NCI-H345 (cell line): Measurements from ENCODE around the gene KCTD1.

Experiments used
- DNase-seq: peaks from one replicate; lab custom pipeline; 2025; lab: John Stamatoyannopoulos, UW

KCTD1 gene

DNA sequence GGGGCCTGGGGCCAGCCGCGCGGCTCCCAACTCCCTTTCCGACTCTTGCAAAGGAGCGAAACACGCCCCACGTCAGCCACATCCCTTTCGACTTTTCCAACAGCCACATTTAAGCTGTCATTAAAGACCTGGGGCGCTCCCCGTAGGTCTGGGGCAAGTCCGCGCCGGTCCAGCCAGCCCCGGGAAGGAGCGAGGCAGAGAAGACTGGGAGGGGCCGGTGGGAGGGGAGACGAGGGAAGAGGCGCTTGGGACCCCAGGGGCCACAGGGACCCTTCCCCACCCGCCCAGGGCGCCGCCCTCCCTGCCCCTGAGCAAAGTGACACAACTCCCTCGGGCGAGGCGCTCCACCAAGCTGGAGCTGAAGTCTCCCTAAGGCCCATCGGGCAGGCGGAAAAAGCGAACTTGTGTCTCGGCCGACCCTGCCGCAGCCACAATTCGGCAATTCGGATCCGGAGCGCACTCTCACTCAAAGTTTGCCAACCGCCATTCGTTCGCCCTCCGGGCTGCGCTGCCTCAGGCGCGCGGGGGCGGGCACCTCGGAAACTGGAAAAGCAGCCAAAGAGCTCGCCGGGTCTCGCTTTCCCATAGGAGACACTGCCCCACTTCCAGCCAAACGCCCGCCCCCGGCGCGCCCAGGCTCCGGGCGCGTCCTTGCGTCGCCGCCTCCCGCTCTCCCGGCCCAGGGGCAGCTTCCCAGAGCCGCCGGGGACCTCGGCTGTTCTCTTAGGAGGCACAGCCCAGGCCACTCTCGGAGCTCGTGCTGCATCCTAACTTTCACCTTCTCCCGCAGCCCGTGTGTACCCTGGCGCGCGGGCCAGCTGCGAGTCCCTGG lies 1.1 kb upstream of the KCTD1 start:
- DNase-seq = peak; percentile 72

DNA sequence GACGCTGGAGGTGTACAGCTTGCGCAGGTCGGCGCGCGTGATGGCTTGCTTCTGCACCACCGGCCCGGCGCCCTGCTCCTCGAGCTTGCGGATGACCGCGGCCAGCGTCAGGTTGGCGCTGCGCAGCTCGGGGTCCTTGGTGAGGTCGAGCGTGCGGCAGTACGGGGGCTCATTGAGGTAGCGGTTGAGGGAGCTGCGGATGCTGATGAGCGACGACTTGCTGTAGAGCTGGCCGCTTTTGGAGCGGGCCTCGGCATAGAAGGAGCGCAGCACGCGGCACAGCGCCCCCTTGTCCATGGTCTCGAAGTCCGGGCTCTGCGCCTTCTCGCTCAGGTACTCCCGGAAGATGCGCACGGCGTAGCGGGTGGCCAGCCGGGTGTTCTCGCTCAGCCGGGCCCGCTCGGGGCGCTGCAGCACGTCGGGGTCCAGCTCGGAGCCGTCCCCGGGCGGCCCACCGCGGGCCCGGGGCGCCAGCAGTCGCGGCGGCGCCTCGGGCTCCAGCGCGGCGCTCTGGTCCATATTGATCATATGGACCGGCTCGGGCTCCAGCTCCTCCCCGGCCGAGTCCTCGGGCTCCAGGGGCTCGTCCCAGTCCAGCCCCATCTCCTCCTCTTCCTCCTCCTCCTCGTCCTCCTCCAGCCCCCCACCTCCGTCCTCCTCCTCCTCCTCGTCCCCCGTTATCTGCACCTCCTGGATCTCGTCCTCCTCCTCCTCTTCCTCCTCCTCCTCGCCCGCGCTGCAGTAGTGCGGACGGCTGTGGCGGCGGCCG lies 523 bp downstream of the KCTD1 start:
- DNase-seq = no peak

DNA sequence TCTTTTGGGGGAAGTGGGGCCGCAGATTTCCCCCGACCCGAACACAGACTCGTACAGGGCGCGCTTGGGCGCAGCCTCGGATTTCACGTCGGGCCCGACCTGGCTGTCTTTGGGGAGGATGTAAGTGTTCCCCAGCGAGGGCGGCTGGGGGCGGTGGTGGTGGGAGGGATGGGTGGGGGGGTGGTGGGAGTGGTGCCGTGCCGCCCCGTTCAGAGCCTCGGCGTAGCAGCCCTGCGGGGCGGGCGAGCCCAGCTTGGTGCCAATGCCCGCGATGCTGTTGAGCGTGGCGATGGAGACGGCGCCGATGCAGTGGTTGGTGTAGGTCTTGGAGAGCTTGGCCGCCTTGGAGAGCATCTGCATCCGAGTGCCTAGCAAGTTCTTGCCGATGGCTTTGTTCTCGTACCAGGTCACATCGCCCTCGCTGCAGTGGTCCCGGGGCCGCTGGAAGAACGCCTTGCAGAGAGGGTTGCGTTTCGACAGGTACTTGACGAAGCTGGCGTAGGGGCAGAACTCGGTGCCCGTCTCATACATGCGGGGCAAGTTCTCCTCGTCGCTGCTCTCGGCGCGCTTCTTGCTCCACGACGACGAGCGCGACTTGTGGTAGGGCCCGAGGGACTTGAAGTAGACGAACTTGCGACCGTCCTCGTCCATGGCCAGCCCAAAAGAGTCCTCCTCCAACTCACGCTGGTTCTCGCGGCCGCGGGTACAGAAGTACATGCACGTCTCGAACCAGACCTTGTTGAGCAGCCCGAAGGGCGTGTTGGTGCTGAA lies 1.3 kb downstream of the KCTD1 start:
- DNase-seq = no peak

DNA sequence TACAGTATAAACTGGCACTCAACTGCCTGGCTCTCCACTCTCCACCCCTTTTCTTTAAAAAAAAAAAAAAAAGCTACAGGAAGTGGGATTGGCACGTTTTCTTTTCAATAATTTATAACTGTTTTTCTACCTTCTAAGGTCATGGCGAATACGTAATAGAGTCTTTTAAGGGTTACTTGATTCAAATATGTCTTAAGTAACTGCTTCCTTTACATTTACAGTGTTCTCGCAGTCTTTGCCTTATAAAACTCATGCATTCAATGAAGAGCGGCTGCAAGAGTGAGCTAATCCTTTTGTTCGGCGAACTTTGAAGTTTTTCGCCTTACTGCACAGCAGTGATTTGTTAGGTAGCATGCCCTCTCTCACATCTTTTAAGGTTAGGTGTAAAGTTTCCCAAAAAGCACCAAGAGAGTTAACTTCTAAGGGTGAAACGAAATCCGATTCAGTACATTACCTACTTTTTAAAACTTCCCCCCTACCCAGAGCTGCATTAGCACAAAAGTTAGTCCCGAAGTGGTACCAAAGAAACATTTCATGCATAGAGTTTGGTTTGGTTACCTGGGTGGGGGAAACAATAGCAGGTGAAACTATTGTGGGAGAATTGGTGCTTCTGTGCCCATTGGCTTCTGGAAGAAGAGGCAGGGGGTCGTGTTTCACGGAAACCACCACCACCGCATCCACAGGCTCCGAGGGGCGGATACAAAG lies 2.0 kb downstream of the KCTD1 start:
- no peak for DNase-seq

DNA sequence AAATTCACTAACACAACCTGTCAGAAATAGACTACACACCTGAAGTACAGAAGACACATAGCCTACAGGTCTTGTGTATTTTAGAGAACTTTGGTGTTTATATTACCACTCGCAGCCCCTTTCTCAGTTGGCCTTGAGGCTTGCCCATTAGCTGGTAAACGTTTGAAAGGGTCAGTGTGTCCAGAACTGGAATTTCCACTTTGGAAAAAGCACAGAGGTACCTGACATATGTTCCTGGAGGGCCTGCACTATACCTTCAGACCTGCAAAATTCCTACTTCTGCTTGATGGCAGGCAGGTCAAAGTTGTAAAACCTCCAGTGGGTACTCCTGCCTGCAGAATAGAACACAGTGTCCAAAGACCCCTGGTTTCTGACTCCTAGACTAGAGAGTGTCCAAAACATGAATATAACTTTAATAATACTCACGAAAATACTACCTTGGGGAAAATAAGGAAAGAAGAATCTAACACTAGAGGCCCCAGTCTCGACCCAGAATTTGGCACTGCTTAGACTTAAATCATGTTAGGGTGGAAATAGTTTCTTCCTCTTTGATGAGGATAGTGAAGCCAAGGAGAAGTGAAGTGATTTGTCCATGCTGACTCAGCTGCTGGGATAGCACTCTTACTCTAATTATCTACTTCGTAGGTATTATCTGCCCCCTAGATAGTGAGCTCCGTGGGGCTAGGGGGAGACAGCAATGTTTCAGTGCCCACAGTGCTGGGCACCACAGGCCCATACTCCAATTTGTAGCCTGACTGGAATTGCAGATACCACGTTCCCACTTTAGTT lies 2.8 kb downstream of the KCTD1 start:
- DNase-seq = no peak

DNA sequence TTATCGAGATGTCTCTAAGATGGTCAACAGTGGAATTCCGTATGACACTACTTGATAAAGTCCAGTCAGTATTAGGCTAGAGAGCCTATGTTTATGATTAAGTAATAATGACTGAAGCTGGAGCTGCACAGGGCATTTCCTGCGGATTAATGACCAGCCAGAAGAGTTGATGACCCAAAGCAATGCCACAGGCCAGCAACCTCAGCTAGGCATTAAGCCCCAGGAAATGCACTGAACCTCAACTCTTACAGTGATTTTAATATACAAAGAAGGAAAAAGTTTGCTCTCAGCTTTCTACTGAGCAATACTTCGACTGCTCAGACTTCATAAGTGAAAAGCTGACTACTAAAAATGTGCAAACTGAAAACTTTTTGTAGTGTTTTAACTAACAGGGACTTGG lies 3.9 kb downstream of the KCTD1 start:
- no peak for DNase-seq

DNA sequence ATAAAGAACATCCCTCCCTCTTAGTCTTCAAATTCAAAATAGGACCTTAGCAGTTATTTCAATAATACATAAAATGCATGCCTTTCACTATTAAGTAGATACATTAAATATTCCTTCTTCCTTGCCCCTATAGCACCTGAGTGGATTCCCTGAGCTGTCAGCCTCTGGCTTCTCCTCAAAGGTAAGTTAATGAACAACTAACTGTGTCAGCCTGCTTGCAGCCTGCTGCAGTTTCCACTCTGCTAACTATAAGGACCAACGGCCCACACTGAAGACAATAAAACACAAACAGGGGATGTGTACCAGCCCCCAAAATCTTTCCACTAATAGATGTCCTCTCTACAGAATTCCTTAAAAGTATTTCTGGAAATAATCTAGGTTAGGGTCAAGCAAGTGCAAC lies 5.0 kb downstream of the KCTD1 start:
- no peak for DNase-seq

DNA sequence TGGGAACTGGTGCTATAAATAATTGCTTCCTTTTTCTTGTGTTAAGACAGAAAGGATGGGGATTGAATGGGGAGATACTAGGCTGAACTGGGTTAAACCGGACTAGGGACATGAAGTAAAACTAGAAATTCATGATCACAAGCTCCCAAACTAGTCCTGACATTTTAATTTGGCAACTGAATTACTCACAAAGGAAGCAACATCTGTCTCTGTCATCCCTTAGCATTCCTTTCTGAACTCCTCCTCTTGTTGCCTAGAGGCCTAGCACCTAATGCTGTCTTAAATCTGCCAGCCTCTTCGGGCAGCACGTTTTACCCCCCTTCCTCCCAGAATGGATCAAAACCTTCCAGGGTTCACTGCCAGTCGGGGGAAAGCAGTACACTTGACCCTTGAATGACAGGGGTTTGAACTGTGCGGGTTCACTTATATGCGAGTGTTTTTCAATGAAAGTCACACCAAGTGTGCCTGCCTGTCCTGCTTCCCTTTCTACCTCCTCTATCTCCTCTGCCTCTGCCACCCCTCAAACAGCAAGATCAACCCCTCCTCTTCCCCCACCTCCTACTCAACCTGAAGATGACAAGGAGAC lies 8.2 kb downstream of the KCTD1 start:
- no peak for DNase-seq

DNA sequence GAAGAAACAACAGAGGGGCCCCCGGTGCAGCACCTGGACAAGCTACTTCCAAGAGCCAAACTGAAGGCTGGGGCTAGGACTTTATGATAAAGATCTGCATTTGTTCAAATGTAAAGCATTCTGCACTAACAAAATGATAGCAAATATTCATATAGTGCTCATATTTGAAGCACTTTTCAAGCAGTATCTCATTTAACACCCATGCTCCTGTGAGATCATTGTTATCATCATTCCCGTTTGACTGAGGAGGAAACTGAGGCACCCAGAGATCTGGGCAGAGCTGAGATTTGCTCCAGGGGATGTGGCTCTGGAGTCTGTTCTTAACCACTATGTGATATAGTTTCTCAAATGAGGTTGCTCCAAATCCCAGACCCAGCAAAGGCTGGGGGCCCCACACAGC lies 9.8 kb downstream of the KCTD1 start:
- no peak for DNase-seq

DNA sequence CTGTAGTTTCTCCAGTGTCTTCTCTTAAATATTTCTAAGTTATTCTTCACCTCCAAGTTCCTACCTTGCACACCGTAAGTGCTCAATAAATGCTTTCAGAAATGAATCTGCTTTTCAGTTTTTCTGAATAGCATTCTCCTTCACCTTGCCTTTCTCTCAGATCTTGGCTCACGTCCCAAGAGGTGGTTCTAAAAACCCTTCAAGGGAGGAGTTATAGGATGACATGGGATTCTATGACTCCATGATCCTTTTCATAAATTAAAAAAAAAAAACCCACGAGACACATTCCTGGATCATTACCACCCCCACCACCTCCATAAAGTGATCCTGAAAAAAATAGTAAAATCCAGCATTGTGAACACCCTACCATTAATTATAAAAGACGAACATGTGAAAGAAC lies 11.7 kb downstream of the KCTD1 start:
- DNase-seq = no peak

DNA sequence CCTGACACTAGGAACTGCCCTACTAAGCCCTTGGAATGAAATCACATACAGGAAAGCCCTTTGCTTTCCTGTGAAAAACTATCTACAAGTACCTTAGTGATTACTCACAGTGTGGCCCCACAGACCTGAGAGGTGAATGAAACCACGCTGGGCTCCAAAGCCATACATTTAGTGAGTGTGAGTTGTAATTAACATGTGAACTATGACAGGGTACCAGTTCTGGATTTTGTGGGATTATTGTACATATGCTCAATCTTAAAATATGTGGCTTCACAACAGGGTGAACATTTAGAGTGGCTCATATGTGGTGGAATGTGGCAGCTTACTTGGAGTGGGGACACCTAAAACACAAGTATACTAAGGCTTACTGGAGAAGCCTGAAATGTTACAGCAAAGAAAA lies 12.3 kb downstream of the KCTD1 start:
- no peak for DNase-seq

DNA sequence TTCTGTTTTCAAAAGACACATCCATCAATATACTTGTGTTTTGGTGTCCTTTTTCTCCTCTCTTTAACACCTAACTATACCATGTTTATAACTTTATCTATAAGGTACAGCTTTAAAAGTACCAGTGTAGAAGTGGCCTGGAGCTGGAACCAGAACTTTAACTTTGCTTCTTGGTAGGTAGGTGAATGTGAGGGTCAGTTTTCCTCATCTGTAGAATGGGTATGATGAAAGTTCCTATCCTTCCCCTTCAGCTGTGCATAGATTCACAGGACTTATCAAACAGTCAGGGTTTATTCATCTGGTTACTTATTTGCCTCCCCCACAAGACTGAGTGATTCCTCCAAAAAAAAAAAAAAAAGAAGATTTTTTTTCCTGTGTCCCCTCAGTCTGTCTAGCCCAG lies 12.7 kb downstream of the KCTD1 start:
- no peak for DNase-seq

DNA sequence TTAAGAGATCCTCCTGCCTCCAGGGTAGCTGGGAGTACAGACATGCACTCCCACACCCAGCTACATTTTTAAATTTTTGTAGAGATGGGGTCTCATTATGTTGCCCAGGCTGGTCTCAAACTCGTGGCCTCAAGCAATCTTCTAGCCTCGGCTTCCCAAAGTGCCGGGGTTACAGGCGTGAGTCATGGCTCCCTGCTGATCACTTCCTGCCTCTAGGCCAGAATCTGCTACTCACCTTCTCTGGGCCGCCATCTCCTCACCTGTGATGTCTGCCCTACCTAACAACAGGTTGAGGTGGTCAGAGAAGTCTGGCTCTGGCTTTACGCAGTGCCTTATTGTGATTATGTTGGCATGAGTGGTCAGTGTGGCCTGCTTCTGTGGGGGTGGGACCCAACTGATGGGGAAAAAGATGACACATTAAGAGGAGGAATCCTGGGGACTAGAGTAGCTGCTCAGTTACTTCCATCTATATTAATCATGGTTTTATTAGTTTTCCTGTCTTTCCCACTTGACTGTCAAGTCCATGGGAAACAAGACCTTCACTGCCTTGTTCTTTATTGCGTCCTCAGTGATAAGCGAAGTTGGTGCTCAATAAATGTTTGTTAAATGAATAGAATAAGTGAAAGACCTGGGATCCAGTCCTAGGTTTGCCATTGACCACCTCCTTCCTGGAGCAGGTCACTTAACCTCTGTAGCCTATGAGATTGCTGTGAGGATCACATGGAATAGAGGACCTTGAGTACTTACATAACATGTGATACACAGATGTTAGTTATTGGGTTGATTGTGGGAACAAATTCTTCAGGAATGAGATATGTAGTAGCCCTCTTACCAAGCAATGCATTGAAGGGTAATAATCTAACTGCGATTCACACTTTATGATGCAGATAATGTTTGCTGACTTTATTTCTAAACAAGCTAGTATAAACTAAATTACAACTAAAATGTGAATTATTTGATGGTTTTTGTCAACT lies 15.7 kb downstream of the KCTD1 start:
- no peak for DNase-seq

DNA sequence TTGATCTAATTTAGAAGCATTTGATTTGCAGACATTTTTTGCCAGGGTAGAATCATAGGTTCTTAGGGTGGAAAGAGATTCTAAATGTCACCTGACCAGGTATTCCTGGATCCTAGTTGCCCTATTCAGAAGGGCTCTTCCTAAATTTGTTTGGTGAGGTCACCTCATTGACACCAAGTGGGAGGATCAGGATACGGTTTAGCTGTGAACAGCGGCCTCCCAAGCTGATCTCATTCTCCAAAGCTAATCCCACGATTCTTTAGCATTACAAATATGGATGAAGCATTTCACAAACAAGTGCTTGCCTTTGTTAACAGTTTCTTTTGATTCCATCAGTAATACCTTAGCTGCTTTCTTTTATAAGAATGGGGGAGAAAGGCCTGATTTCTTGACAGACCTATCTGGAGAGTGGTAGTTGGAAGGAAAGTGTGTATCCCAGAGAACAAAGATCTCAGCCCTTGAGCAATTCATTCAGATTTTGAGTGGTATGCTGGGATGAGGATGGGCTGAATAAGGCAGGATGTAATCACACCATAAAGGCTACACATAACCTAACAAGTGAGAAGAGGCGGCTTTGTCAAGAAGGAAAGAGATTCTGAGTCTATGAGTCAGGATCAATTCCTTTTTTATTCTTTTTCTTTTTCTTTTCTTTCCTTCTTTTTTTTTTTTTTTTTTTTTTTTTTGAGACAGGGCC lies 16.6 kb downstream of the KCTD1 start:
- no peak for DNase-seq

DNA sequence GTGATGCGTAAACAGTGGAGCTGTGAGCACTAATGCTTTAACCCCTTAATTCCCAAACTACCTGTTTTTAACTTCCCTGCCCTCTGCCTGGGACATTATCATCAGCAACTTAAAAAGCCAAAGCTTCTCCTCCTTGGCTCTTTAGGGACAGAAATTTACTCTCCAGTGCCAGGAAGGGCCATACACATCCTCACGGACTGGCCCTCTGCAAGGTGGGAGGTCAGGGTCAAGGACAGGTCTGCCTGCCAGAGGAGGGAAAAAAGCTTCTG lies 21.5 kb downstream of the KCTD1 start:
- DNase-seq = no peak

DNA sequence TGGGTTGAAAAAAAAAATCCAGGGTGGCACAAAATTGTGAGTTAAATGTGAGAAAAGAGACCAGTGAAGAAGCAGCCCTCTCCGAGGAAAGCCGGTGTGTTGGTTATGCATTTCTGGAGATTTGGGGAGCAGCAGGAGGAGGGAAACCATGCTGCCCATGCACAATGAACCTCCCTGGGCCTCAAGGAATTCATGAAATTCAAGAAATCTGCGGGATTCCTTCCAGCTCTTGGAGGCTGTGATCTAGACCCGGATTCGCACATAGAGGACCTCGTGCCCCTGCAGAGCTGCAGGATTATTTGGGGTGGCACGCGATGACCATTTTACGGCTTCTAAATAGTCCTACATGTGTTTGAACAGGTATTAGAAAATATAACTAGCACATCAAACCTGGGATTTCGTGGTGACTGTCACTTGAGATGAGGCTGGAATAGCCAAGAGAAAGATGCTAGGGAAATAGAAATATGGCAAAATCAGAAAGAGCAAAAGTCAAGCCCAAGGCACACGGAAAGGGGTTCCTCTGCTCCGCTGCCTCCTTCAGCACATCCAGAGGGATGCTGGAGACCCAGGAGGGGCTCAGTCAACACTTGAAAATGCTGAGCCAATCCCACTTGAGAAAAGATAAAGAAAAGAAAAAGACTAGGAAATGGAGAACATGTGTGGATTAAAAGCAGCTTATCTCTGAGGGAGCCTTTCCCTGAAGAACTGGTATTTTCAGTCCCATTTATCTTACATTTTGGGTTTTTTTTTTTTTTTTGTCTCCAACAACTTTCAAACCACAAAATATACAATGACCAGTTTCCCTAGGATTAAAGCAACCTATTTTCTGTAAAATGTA lies 22.0 kb downstream of the KCTD1 start:
- DNase-seq = no peak

DNA sequence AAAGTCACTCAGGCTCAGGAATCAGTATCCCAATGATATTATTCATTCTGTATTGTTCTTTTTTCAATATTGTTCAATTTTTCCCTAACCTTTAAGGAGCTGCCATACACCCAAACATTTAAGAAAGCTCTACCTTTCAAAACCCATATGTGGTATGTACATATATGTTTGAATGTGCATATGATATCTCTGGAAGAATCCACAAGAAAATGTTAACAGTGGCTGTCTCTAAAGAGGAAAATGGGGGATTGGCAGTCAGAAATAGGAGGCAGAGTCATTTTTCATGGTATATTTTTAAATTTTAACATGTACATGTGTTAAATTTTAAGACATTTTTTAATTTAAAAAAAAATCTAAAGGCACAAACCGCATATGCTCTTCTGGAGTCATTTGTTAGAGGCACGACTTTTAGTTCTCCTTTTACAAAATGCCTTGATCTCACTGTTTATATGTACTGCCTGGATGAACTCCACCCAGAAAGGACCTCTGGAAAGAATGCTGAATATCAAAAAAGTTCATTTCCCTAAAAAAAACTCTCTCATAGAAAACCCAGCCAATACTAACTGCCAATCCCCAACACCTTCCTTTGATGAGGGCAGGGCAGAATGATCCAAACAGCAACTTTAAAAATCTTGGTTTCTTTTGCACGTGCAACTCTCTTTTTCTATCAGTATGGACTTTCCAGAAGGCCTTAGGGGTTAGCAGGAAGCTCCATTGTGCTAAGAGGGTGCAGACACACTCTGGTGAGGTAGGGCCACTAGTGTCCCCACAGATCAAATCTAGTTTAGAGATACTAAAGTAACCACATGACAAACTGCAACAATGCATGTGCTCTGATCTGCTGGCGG lies 23.6 kb downstream of the KCTD1 start:
- DNase-seq = no peak

DNA sequence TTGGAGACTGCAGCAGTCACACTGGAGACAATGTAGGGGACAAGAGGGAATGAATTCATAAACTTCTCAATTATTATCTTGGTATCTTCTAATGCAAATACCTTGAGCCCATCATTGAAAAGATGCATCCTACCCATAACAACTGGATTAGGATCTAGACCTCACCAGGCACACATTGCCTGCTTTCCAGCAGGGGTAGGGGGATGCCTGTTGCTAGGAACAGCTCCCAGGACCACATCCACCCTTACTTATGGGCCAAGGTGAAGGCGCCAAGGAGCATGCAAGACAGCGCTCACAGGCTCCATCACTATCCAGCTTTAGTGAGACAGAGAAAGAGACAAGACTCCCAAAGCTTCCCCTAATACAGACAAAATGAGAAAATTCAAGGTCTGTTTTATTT lies 24.4 kb downstream of the KCTD1 start:
- no peak for DNase-seq
